SK-N-MC (cell line): ENCODE data around the gene NDUFB6.

Experiments used
- DNase-seq: peaks from one replicate; pipeline ENCODE4 v3.0.0-alpha.2; 2011; ENCODE audit warnings: low read depth, low spot score
- H3K27ac ChIP-seq: fragments of 200-600 bp; sonication (generic); 2 replicates; pipeline ENCODE4 v1.5.1; 2016; ENCODE audit warnings: mixed run types
- H3K36me3 ChIP-seq: fragments of 200-600 bp; sonication (generic); 2 replicates; pipeline ENCODE4 v1.6.1; 2017; ENCODE audit warnings: antibody characterized with exemption, low read length, mixed read lengths; ENCODE audit not compliant: insufficient read depth
- H3K4me3 ChIP-seq: fragments of 200-600 bp; sonication (generic); 2 replicates; pipeline ENCODE4 v1.5.1; 2016
- H3K9ac ChIP-seq: fragments of 200-600 bp; sonication (generic); 2 replicates; pipeline ENCODE4 v1.8.0; 2017; ENCODE audit warnings: mixed run types, mixed read lengths; ENCODE audit not compliant: insufficient read length
- H3K9me3 ChIP-seq: fragments of 200-600 bp; sonication (generic); 2 replicates; pipeline ENCODE4 v1.6.1; 2017; ENCODE audit warnings: low read depth, mild to moderate bottlenecking, antibody characterized with exemption, low read length, moderate library complexity, mixed read lengths
- EZH2 ChIP-seq: fragments of 200-600 bp; sonication (generic); IDR thresholded peaks from one replicate; pipeline ENCODE4 v1.6.1; 2017; ENCODE audit warnings: antibody characterized with exemption
- FOXP2 ChIP-seq: optimal IDR thresholded peaks from 2 replicates; pipeline ENCODE3; 2011; ENCODE audit warnings: mild to moderate bottlenecking, moderate library complexity; ENCODE audit not compliant: insufficient read depth; ENCODE audit errors: extremely low read length, control extremely low read depth
- POLR2AphosphoS5 ChIP-seq: IDR thresholded peaks from 2 replicates; pipeline ENCODE4 v1.6.1; 2012; ENCODE audit warnings: mild to moderate bottlenecking, low read depth, low read length, borderline replicate concordance

NDUFB6 gene

GRCh38 chr9:32518276-32518675 is 54.7 kb downstream of the NDUFB6 start:
- DNase-seq, result no peak
- Histone ChIP-seq H3K9me3 (peaks cover 6% of the 10 kb centered on the region; the same call in 1 of the 2 replicates), H3K27ac (no peak overlapping the region), H3K9ac (no peak overlapping the region), H3K36me3 (no peaks in the 10 kb centered on the region), H3K4me3 (no peak overlapping the region)
- TF ChIP-seq EZH2 (no peak), POLR2AphosphoS5 (no peak), FOXP2 (no peak)

GRCh38 chr9:32516241-32516640 is 56.7 kb downstream of the NDUFB6 start:
- TF ChIP-seq POLR2AphosphoS5 (no peak), EZH2 (no peak), FOXP2 (no peak)

GRCh38 chr9:32508728-32509127 is 64.2 kb downstream of the NDUFB6 start:
- DNase-seq, result no peak
- Histone ChIP-seq H3K9me3 (no peaks in the 10 kb centered on the region), H3K4me3 (no peak overlapping the region), H3K9ac (no peak overlapping the region), H3K36me3 (no peaks in the 10 kb centered on the region), H3K27ac (no peak overlapping the region)
- TF ChIP-seq POLR2AphosphoS5, result no peak
- TF ChIP-seq EZH2, result no peak
- no peak for TF ChIP-seq FOXP2

More at GRCh38 chr9:32516241-32516640, 56.7 kb downstream of the NDUFB6 start:
- no peak overlapping the region for H3K9ac ChIP-seq
- H3K9me3 ChIP-seq, result peaks cover 6% of the 10 kb centered on the region; the same call in 1 of the 2 replicates
- no peak overlapping the region for H3K4me3 ChIP-seq
- H3K36me3 ChIP-seq, result no peaks in the 10 kb centered on the region
- H3K27ac ChIP-seq, result no peak overlapping the region
- no peak for DNase-seq

GRCh38 chr9:32503008-32503407 is 70.0 kb downstream of the NDUFB6 start:
- Histone ChIP-seq H3K9me3 (no peaks in the 10 kb centered on the region), H3K9ac (no peak overlapping the region), H3K4me3 (no peak overlapping the region), H3K27ac (no peak overlapping the region), H3K36me3 (no peaks in the 10 kb centered on the region)
- no peak for DNase-seq
- TF ChIP-seq FOXP2, result no peak
- TF ChIP-seq POLR2AphosphoS5, result no peak
- TF ChIP-seq EZH2, result no peak
